ENCODE measurements around the gene FYN. TPM values are rescaled to one million over a fixed set of nuclear protein-coding genes. Genes with fewer than 3 reads are reported as not detected.

FYN gene
- total and polyA plus RNA-seq, 4 experiments from 2014 or later, result 338 to 713 (median 564) TPM

- ChIA-PET CTCF (ENCODE audit: partially characterized antibody) (interaction anchor here (0.8 to 1.5 kb wide), 2 partner anchors 148 to 163 kb away, joined by 3 to 5 read pairs; no protein-coding TSS in a partner anchor), POLR2A (ENCODE audit: partially characterized antibody) (interaction anchor here (1.1 to 2.0 kb wide), 2 partner anchors 9 to 37 kb away, joined by 3 to 6 read pairs; no protein-coding TSS in a partner anchor)
- Histone ChIP-seq H3K9me3 (ENCODE audit: control insufficient read depth in 1 of 2, low read length in 2 of 2) (no peaks in the 10 kb centered on the region), H3K27me3 (ENCODE audit: insufficient read depth, low read length) (no peaks in the 10 kb centered on the region), H3K4me1 (ENCODE audit: insufficient read depth, low read length) (no peaks in the 10 kb centered on the region), H3K27ac (ENCODE audit: low read depth, low read length) (no peak overlapping the region), H3K36me3 (ENCODE audit: insufficient read depth, low read length) (no peaks in the 10 kb centered on the region), H3K4me3 (ENCODE audit: low read length in 2 of 2) (no peak overlapping the region)
- Mint-ChIP-seq H3K4me3 (peak overlapping the region in 1 of 8 donors; percentile 20), H3K36me3 (peaks cover 0 to 6% of the 10 kb centered on the region in 2 donors), H3K9me3 (peaks cover 0 to 6% (median under 1%) of the 10 kb centered on the region in 8 donors), H3K27ac (no peak overlapping the region), H3K27me3 (no peaks in the 10 kb centered on the region), H3K4me1 (peaks cover 0 to 3% (median 0%) of the 10 kb centered on the region in 4 donors)
- DNase-seq, result no peak
- intact Hi-C loops (cut with micrococcal nuclease), result no loop called here
Observed at GRCh38 chr6:111880181-111880888, 7.1 kb upstream of the FYN start.

- Histone ChIP-seq H3K4me1 (ENCODE audit: insufficient read depth, low read length) (peaks cover 14% of the 10 kb centered on the region), H3K27ac (ENCODE audit: low read depth, low read length) (no peak overlapping the region), H3K27me3 (ENCODE audit: insufficient read depth, low read length) (no peaks in the 10 kb centered on the region), H3K36me3 (ENCODE audit: insufficient read depth, low read length) (no peaks in the 10 kb centered on the region), H3K4me3 (ENCODE audit: low read length in 2 of 2) (no peak overlapping the region), H3K9me3 (ENCODE audit: control insufficient read depth in 1 of 2, low read length in 2 of 2) (no peaks in the 10 kb centered on the region)
- peaks cover 0 to 4% (median under 1%) of the 10 kb centered on the region in 8 donors for H3K9me3 Mint-ChIP-seq
- H3K27ac Mint-ChIP-seq, result peak overlapping the region in 2 of 7 donors; percentile 6 to 22
- intact Hi-C loops (cut with micrococcal nuclease), result loop anchor here (10.0 kb wide), 1 partner anchor 391 kb away; the partner anchor contains the start of gene REV3L
- no peaks in the 10 kb centered on the region for H3K27me3 Mint-ChIP-seq
- peak overlapping the region in 1 of 8 donors; percentile 67 for H3K4me3 Mint-ChIP-seq
- H3K36me3 Mint-ChIP-seq, result peaks cover 6 to 19% of the 10 kb centered on the region in 2 donors
- CTCF ChIA-PET (ENCODE audit: partially characterized antibody), result interaction anchor here (1.4 kb wide), 1 partner anchor 167 kb away, joined by 6 read pairs; no protein-coding TSS in a partner anchor
- POLR2A ChIA-PET (ENCODE audit: partially characterized antibody), result interaction anchor here (0.7 to 3.6 kb wide), 2 partner anchors 117 to 166 kb away, joined by 3 to 32 read pairs; no protein-coding TSS in a partner anchor
- no peak for DNase-seq
- peaks cover 10 to 32% (median 15%) of the 10 kb centered on the region in 4 donors for H3K4me1 Mint-ChIP-seq
Observed at GRCh38 chr6:111875741-111876140, 2.5 kb upstream of the FYN start.

- Mint-ChIP-seq H3K27me3 (no peaks in the 10 kb centered on the region), H3K36me3 (peaks cover 0 to 31% of the 10 kb centered on the region in 2 donors), H3K4me3 (peak overlapping the region; percentile 95 to 99 (median 98)), H3K9me3 (no peaks in the 10 kb centered on the region), H3K4me1 (peaks cover 24 to 49% (median 31%) of the 10 kb centered on the region in 4 donors), H3K27ac (peak overlapping the region; percentile 93 to 99 (median 97))
- H3K36me3 ChIP-seq (ENCODE audit: insufficient read depth, low read length), result no peaks in the 10 kb centered on the region
- peak overlapping the region; percentile 88 for H3K27ac ChIP-seq (ENCODE audit: low read depth, low read length)
- CTCF ChIA-PET (ENCODE audit: partially characterized antibody), result interaction anchor here (0.7 to 2.1 kb wide), 20 partner anchors 23 to 171 kb away, joined by 3 to 19 read pairs (median 4); no protein-coding TSS in a partner anchor
- H3K4me3 ChIP-seq (ENCODE audit: low read length in 2 of 2), result peak overlapping the region; percentile 48 to 91
- H3K27me3 ChIP-seq (ENCODE audit: insufficient read depth, low read length), result no peaks in the 10 kb centered on the region
- POLR2A ChIA-PET (ENCODE audit: partially characterized antibody), result interaction anchor here (0.5 to 3.6 kb wide), 39 partner anchors 9 to 269 kb away, joined by 3 to 32 read pairs (median 6); partner anchors contain the start of gene TRAF3IP2
- intact Hi-C loops (cut with micrococcal nuclease), result loop anchor here (10.0 kb wide), 1 partner anchor 389 kb away; the partner anchor contains the start of gene REV3L
- no peaks in the 10 kb centered on the region for H3K9me3 ChIP-seq (ENCODE audit: control insufficient read depth in 1 of 2, low read length in 2 of 2)
- DNase-seq, result peak; percentile 54 to 87 (median 62)
- H3K4me1 ChIP-seq (ENCODE audit: insufficient read depth, low read length), result peaks cover 32% of the 10 kb centered on the region
Observed at GRCh38 chr6:111874025-111874415, 768 bp upstream of the FYN start.

GRCh38 chr6:111872401-111873177 lies 663 bp downstream of the FYN start:
- H3K4me3 Mint-ChIP-seq, result peak overlapping the region; percentile 90 to 98 (median 96)
- DNase-seq, result peak; percentile 65 to 84 (median 70)
- ChIA-PET CTCF (ENCODE audit: partially characterized antibody) (interaction anchor here (0.9 to 2.1 kb wide), 14 partner anchors 27 to 171 kb away, joined by 3 to 19 read pairs (median 3); no protein-coding TSS in a partner anchor), POLR2A (ENCODE audit: partially characterized antibody) (interaction anchor here (0.8 to 5.5 kb wide), 43 partner anchors 8 to 267 kb away, joined by 3 to 64 read pairs (median 6); partner anchors contain the start of gene TRAF3IP2)
- Histone ChIP-seq H3K27ac (ENCODE audit: low read depth, low read length) (peak overlapping the region; percentile 88), H3K4me1 (ENCODE audit: insufficient read depth, low read length) (peaks cover 46% of the 10 kb centered on the region), H3K4me3 (ENCODE audit: low read length in 2 of 2) (peak overlapping the region; percentile 88 to 91), H3K9me3 (ENCODE audit: control insufficient read depth in 1 of 2, low read length in 2 of 2) (no peaks in the 10 kb centered on the region), H3K27me3 (ENCODE audit: insufficient read depth, low read length) (no peaks in the 10 kb centered on the region), H3K36me3 (ENCODE audit: insufficient read depth, low read length) (no peaks in the 10 kb centered on the region)
- H3K4me1 Mint-ChIP-seq, result peaks cover 35 to 63% (median 45%) of the 10 kb centered on the region in 4 donors
- H3K27me3 Mint-ChIP-seq, result no peaks in the 10 kb centered on the region
- H3K27ac Mint-ChIP-seq, result peak overlapping the region; percentile 93 to 98 (median 96)
- intact Hi-C loops (cut with micrococcal nuclease), result loop anchor here (1.0 to 10.0 kb wide), 10 partner anchors 26 to 388 kb away; partner anchors contain the start of genes FAM229B, REV3L and TUBE1
- peaks cover 0 to 38% of the 10 kb centered on the region in 2 donors for H3K36me3 Mint-ChIP-seq
- no peaks in the 10 kb centered on the region for H3K9me3 Mint-ChIP-seq

- no peaks in the 10 kb centered on the region for H3K9me3 ChIP-seq (ENCODE audit: control insufficient read depth in 1 of 2, low read length in 2 of 2)
- H3K4me3 Mint-ChIP-seq, result peak overlapping the region; percentile 90 to 98 (median 96)
- peak overlapping the region; percentile 88 for H3K27ac ChIP-seq (ENCODE audit: low read depth, low read length)
- H3K27ac Mint-ChIP-seq, result peak overlapping the region; percentile 91 to 98 (median 96)
- peak overlapping the region; percentile 88 to 91 for H3K4me3 ChIP-seq (ENCODE audit: low read length in 2 of 2)
- intact Hi-C loops (cut with micrococcal nuclease), result loop anchor here (1.0 to 10.0 kb wide), 5 partner anchors 9 to 387 kb away; partner anchors contain the start of genes FAM229B, REV3L and TUBE1
- H3K27me3 ChIP-seq (ENCODE audit: insufficient read depth, low read length), result no peaks in the 10 kb centered on the region
- no peaks in the 10 kb centered on the region for H3K27me3 Mint-ChIP-seq
- POLR2A ChIA-PET (ENCODE audit: partially characterized antibody), result interaction anchor here (0.7 to 5.5 kb wide), 19 partner anchors 8 to 149 kb away, joined by 3 to 64 read pairs (median 4); no protein-coding TSS in a partner anchor
- DNase-seq, result peak in 4 of 5 donors; percentile 43 to 62 (median 54)
- H3K9me3 Mint-ChIP-seq, result no peaks in the 10 kb centered on the region
- peaks cover 41 to 71% (median 51%) of the 10 kb centered on the region in 4 donors for H3K4me1 Mint-ChIP-seq
- CTCF ChIA-PET (ENCODE audit: partially characterized antibody), result interaction anchor here (0.7 to 1.2 kb wide), 6 partner anchors 27 to 171 kb away, joined by 3 to 5 read pairs (median 3); no protein-coding TSS in a partner anchor
- H3K36me3 ChIP-seq (ENCODE audit: insufficient read depth, low read length), result no peaks in the 10 kb centered on the region
- H3K4me1 ChIP-seq (ENCODE audit: insufficient read depth, low read length), result peaks cover 53% of the 10 kb centered on the region
- peaks cover 0 to 40% of the 10 kb centered on the region in 2 donors for H3K36me3 Mint-ChIP-seq
Observed at GRCh38 chr6:111871725-111872400, 1.4 kb downstream of the FYN start.

GRCh38 chr6:111871207-111871606 lies 2.0 kb downstream of the FYN start:
- Mint-ChIP-seq H3K4me3 (peak overlapping the region; percentile 90 to 98 (median 96)), H3K27me3 (no peaks in the 10 kb centered on the region), H3K4me1 (peaks cover 45 to 77% (median 56%) of the 10 kb centered on the region in 4 donors), H3K9me3 (no peaks in the 10 kb centered on the region), H3K36me3 (peaks cover 0 to 40% of the 10 kb centered on the region in 2 donors), H3K27ac (peak overlapping the region; percentile 91 to 98 (median 96))
- Histone ChIP-seq H3K36me3 (ENCODE audit: insufficient read depth, low read length) (no peaks in the 10 kb centered on the region), H3K27ac (ENCODE audit: low read depth, low read length) (peak overlapping the region; percentile 88), H3K4me1 (ENCODE audit: insufficient read depth, low read length) (peaks cover 60% of the 10 kb centered on the region), H3K27me3 (ENCODE audit: insufficient read depth, low read length) (no peaks in the 10 kb centered on the region), H3K4me3 (ENCODE audit: low read length in 2 of 2) (peak overlapping the region; percentile 88 to 91), H3K9me3 (ENCODE audit: control insufficient read depth in 1 of 2, low read length in 2 of 2) (no peaks in the 10 kb centered on the region)
- ChIA-PET CTCF (ENCODE audit: partially characterized antibody) (interaction anchor here (0.7 to 1.2 kb wide), 5 partner anchors 26 to 125 kb away, joined by 3 to 5 read pairs (median 3); no protein-coding TSS in a partner anchor), POLR2A (ENCODE audit: partially characterized antibody) (interaction anchor here (0.7 to 5.5 kb wide), 20 partner anchors 9 to 149 kb away, joined by 3 to 64 read pairs (median 4); no protein-coding TSS in a partner anchor)
- peak; percentile 49 to 77 (median 58) for DNase-seq
- intact Hi-C loops (cut with micrococcal nuclease), result loop anchor here (1.0 to 10.0 kb wide), 2 partner anchors 8 to 386 kb away; partner anchors contain the start of gene REV3L
